Testis (tissue), 2 donors: Measurements from ENCODE around the gene UVSSA.

Experiments used
- CTCF ChIP-seq, 3 experiments: fragments of 450-650 bp in 2 of 3; fragments of 200-600 bp in 1 of 3; sonication (generic) in 1 of 3; IDR thresholded peaks; one replicate each; pipeline ENCODE4 v1.5.1; 2016 to 2019; ENCODE audit warnings: antibody characterized with exemption in 3 of 3, mild to moderate bottlenecking in 2 of 3, moderate library complexity in 1 of 3
- POLR2A ChIP-seq: fragments of 450-650 bp; IDR thresholded peaks from one replicate; pipeline ENCODE4 v1.6.1; 2017; ENCODE audit warnings: antibody characterized with exemption, mild to moderate bottlenecking, moderate library complexity

GRCh38 chr4:1350169-1350520 is 3.1 kb downstream of the UVSSA start:
- TF ChIP-seq POLR2A, result no peak
- TF ChIP-seq CTCF (IDR thresholded peaks at IDR 0.05), result no peak
